H9 (cell line): ENCODE measurements around the gene ROBO1. TPM values are rescaled to one million over a fixed set of nuclear protein-coding genes. Genes with fewer than 3 reads are reported as not detected.

Source experiments
- DNase-seq: peaks from one replicate; pipeline ENCODE4 v3.0.0-alpha.2; 2017
- H2AFZ ChIP-seq: one replicate; pipeline ENCODE4 v1.6.1; 2013; ENCODE audit warnings: mild to moderate bottlenecking, low read length, control low read depth, moderate library complexity
- H2AK5ac ChIP-seq: 2 replicates; pipeline ENCODE4 v1.6.1; 2013; ENCODE audit warnings: low read length, control low read depth, mixed read lengths; ENCODE audit not compliant: insufficient read length
- H2BK120ac ChIP-seq: one replicate; pipeline ENCODE4 v1.6.1; 2013; ENCODE audit warnings: low read depth, mild to moderate bottlenecking, low read length, control low read depth, inconsistent platforms; ENCODE audit not compliant: poor library complexity, severe bottlenecking
- H2BK12ac ChIP-seq: 2 replicates; pipeline ENCODE4 v1.6.1; 2013; ENCODE audit warnings: low read length, control low read depth, mixed read lengths, low read depth; ENCODE audit not compliant: insufficient read length
- H2BK15ac ChIP-seq: 2 replicates; pipeline ENCODE4 v1.6.1; 2013; ENCODE audit warnings: low read depth, low read length, control low read depth
- H2BK20ac ChIP-seq: one replicate; pipeline ENCODE4 v1.6.1; 2013; ENCODE audit warnings: low read depth, mild to moderate bottlenecking, low read length, control low read depth, inconsistent platforms; ENCODE audit not compliant: poor library complexity, severe bottlenecking
- H2BK5ac ChIP-seq: 2 replicates; pipeline ENCODE4 v1.6.1; 2013; ENCODE audit warnings: low read length, control low read depth, mixed read lengths; ENCODE audit not compliant: insufficient read length
- H3K14ac ChIP-seq: 2 replicates; pipeline ENCODE4 v1.6.1; 2013; ENCODE audit warnings: low read length, control low read depth; ENCODE audit not compliant: insufficient read depth
- H3K18ac ChIP-seq: 2 replicates; pipeline ENCODE4 v1.6.1; 2013; ENCODE audit warnings: low read depth, mild to moderate bottlenecking, mixed read lengths, low read length, control low read depth; ENCODE audit not compliant: insufficient read length
- H3K23ac ChIP-seq: 2 replicates; pipeline ENCODE4 v1.6.1; 2013; ENCODE audit warnings: low read length, control low read depth, mixed read lengths, low read depth; ENCODE audit not compliant: insufficient read length
- H3K23me2 ChIP-seq: 2 replicates; pipeline ENCODE4 v1.6.1; 2013; ENCODE audit warnings: low read depth, mild to moderate bottlenecking, mixed read lengths, low read length, control low read depth; ENCODE audit not compliant: insufficient read length, poor library complexity, severe bottlenecking
- H3K27ac ChIP-seq: 2 replicates; pipeline ENCODE4 v1.5.1; 2013; ENCODE audit warnings: low read length, control low read depth, mixed read lengths, low read depth; ENCODE audit not compliant: insufficient read length
- H3K27me3 ChIP-seq: 2 replicates; pipeline ENCODE4 v1.6.1; 2013; ENCODE audit warnings: low read length, control low read depth, inconsistent platforms; ENCODE audit not compliant: insufficient read depth
- H3K4ac ChIP-seq: 2 replicates; pipeline ENCODE4 v1.6.1; 2013; ENCODE audit warnings: low read depth, mild to moderate bottlenecking, control low read depth, inconsistent platforms, low read length, moderate library complexity
- H3K4me1 ChIP-seq: 2 replicates; pipeline ENCODE4 v1.6.1; 2013; ENCODE audit warnings: low read length, control low read depth, inconsistent platforms; ENCODE audit not compliant: insufficient read depth
- H3K4me2 ChIP-seq: 2 replicates; pipeline ENCODE4 v1.6.1; 2013; ENCODE audit warnings: low read length, control low read depth, mixed read lengths; ENCODE audit not compliant: insufficient read length, insufficient read depth
- H3K56ac ChIP-seq: 2 replicates; pipeline ENCODE4 v1.6.1; 2013; ENCODE audit warnings: low read depth, mild to moderate bottlenecking, mixed read lengths, low read length, control low read depth; ENCODE audit not compliant: insufficient read length
- H3K79me1 ChIP-seq: 2 replicates; pipeline ENCODE4 v1.6.1; 2013; ENCODE audit warnings: low read depth, mild to moderate bottlenecking, moderate library complexity, low read length, control low read depth, inconsistent platforms; ENCODE audit not compliant: insufficient read depth, poor library complexity, severe bottlenecking
- H3K79me2 ChIP-seq: 2 replicates; pipeline ENCODE4 v1.6.1; 2013; ENCODE audit warnings: low read length, control low read depth, inconsistent platforms; ENCODE audit not compliant: insufficient read depth
- H3K9ac ChIP-seq: 2 replicates; pipeline ENCODE4 v1.6.1; 2013; ENCODE audit warnings: low read length, control low read depth, mixed read lengths; ENCODE audit not compliant: insufficient read length; ENCODE audit errors: extremely low read depth
- H3K9me3 ChIP-seq: one replicate; pipeline ENCODE4 v1.6.1; 2013; ENCODE audit warnings: low read depth, low read length, inconsistent platforms; ENCODE audit not compliant: control insufficient read depth
- H3T11ph ChIP-seq: one replicate; pipeline ENCODE4 v1.6.1; 2013; ENCODE audit warnings: mild to moderate bottlenecking, low read length, control low read depth, inconsistent platforms
- H4K20me1 ChIP-seq: one replicate; pipeline ENCODE4 v1.6.1; 2013; ENCODE audit not compliant: control insufficient read depth, insufficient read length, insufficient read depth
- H4K5ac ChIP-seq: 2 replicates; pipeline ENCODE4 v1.6.1; 2013; ENCODE audit warnings: low read depth, mild to moderate bottlenecking, mixed read lengths, low read length, control low read depth; ENCODE audit not compliant: insufficient read length
- H4K8ac ChIP-seq: replicated peaks from 2 replicates; pipeline ENCODE4 v1.6.1; 2013; ENCODE audit warnings: low read length, control low read depth, mixed read lengths, low read depth; ENCODE audit not compliant: insufficient read length
- H4K91ac ChIP-seq: 2 replicates; pipeline ENCODE4 v1.6.1; 2013; ENCODE audit warnings: low read depth, mild to moderate bottlenecking, moderate library complexity, mixed read lengths, low read length, control low read depth; ENCODE audit not compliant: insufficient read length
- H3K27ac Mint-ChIP-seq, 3 experiments: 2 replicates in 2 of 3; 3 replicates in 1 of 3; pipeline ENCODE4 v1.8.0; 2020 to 2021; ENCODE audit warnings: mixed read lengths in 3 of 3, mild to moderate bottlenecking in 1 of 3, moderate library complexity in 1 of 3
- H3K27me3 Mint-ChIP-seq: 2 replicates; pipeline ENCODE4 v1.8.0; 2021; ENCODE audit warnings: low read depth, mild to moderate bottlenecking, moderate library complexity, mixed read lengths
- H3K36me3 Mint-ChIP-seq, 3 experiments: 2 replicates in 2 of 3; 3 replicates in 1 of 3; pipeline ENCODE4 v1.8.0; 2020 to 2021; ENCODE audit warnings: low read depth in 3 of 3, mixed read lengths in 3 of 3; ENCODE audit not compliant: insufficient read depth in 1 of 3
- H3K4me1 Mint-ChIP-seq, 2 experiments: 2 replicates each; pipeline ENCODE4 v1.8.0; 2020; ENCODE audit warnings: mixed read lengths in 2 of 2
- H3K4me3 Mint-ChIP-seq, 2 experiments: 2 replicates in 1 of 2; 3 replicates in 1 of 2; pipeline ENCODE4 v1.8.0; 2020 to 2021; ENCODE audit warnings: mild to moderate bottlenecking in 2 of 2, mixed read lengths in 2 of 2, moderate library complexity in 1 of 2
- H3K9me3 Mint-ChIP-seq, 2 experiments: 2 replicates in 1 of 2; 3 replicates in 1 of 2; pipeline ENCODE4 v1.8.0; 2020; ENCODE audit warnings: mild to moderate bottlenecking in 2 of 2, mixed read lengths in 2 of 2, moderate library complexity in 1 of 2
- CTCF ChIP-seq: fragments of 200-600 bp; sonication (generic); conservative IDR thresholded peaks from 3 replicates; pipeline ENCODE4 v1.8.0; 2021; ENCODE audit warnings: antibody characterized with exemption, mild to moderate bottlenecking
- WGBS: extraction: QIAGEN DNeasy Blood & Tissue Kit; methylation state at CpG from one replicate; pipeline ENCODE4 v1.1.7; 2013; ENCODE audit warnings: missing lambda C conversion rate, low lambda C conversion rate, mixed read lengths; ENCODE audit not compliant: insufficient read length; ENCODE audit errors: extremely low coverage; 5-methylcytosine and 5-hydroxymethylcytosine counted together
- total RNA-seq: library from RNA; stranded (reverse); gene quantifications from 2 replicates; pipeline ENCODE4 v1.2.1, GENCODE V29; 2021

ROBO1 gene
- total RNA-seq, 1 experiment from 2014 or later, result 62.7 TPM

- no CpG with 5 or more reads among the region's 7 CpGs for WGBS
- Histone ChIP-seq H2AK5ac (no peak overlapping the region), H3K23ac (no peak overlapping the region), H2BK20ac (no peak overlapping the region), H3K27ac (no peak overlapping the region), H3K4me2 (no peak overlapping the region), H2BK12ac (no peak overlapping the region), H3K14ac (no peak overlapping the region), H3K4ac (no peak overlapping the region), H3K9me3 (no peaks in the 10 kb centered on the region), H4K20me1 (no peaks in the 10 kb centered on the region), H4K5ac (no peak overlapping the region), H3K27me3 (no peaks in the 10 kb centered on the region), H2BK120ac (no peak overlapping the region), H4K8ac (no peak overlapping the region), H3T11ph (no peak overlapping the region), H3K79me1 (no peaks in the 10 kb centered on the region), H2BK5ac (no peak overlapping the region), H2AFZ (no peak overlapping the region), H3K18ac (no peak overlapping the region), H2BK15ac (no peak overlapping the region), H4K91ac (no peak overlapping the region), H3K9ac (no peak overlapping the region), H3K79me2 (no peaks in the 10 kb centered on the region), H3K56ac (no peak overlapping the region), H3K23me2 (no peaks in the 10 kb centered on the region), H3K4me1 (no peaks in the 10 kb centered on the region)
- H3K4me3 Mint-ChIP-seq, result no peak overlapping the region
- H3K36me3 Mint-ChIP-seq, result no peaks in the 10 kb centered on the region
- DNase-seq, result no peak
- H3K4me1 Mint-ChIP-seq, result no peaks in the 10 kb centered on the region
- no peak overlapping the region for H3K27ac Mint-ChIP-seq
- no peaks in the 10 kb centered on the region for H3K9me3 Mint-ChIP-seq
- TF ChIP-seq CTCF, result no peak
- H3K27me3 Mint-ChIP-seq, result no peaks in the 10 kb centered on the region
Observed at GRCh38 chr3:79572930-79573329, 194.9 kb downstream of the ROBO1 start.
